Lung (tissue), 12 donors: ENCODE data around the gene TMEM132C. TPM values are rescaled to one million over a fixed set of nuclear protein-coding genes. Genes with fewer than 3 reads are reported as not detected.

Experiments used
- ATAC-seq: fragments of 200-7000 bp; cut with Tn5 transposase; one replicate; pipeline ENCODE4 v1.9.1; 2020; ENCODE audit warnings: moderate number of reproducible peaks; ENCODE audit not compliant: insufficient read depth, low FRiP score
- DNase-seq, 3 donors: peaks; one replicate each; pipeline ENCODE4 v3.0.0-alpha.2; 2013 to 2017
- H3K27ac ChIP-seq, 2 donors: one replicate each; pipeline ENCODE4 v1.5.1; 2013; ENCODE audit warnings: mild to moderate bottlenecking in 2 of 2, moderate library complexity in 2 of 2, control low read depth in 1 of 2, inconsistent platforms in 1 of 2, low read depth in 1 of 2, low read length in 1 of 2
- H3K27me3 ChIP-seq, 3 donors: one replicate each; pipeline ENCODE4 v1.5.1; 2013; ENCODE audit warnings: low read length in 2 of 3; ENCODE audit not compliant: control insufficient read depth in 3 of 3, insufficient read depth in 3 of 3
- H3K36me3 ChIP-seq, 4 donors: one replicate each; pipeline ENCODE4 v1.5.1; 2013; ENCODE audit warnings: low read length in 4 of 4, mild to moderate bottlenecking in 1 of 4, moderate library complexity in 1 of 4; ENCODE audit not compliant: control insufficient read depth in 4 of 4, insufficient read depth in 4 of 4
- H3K4me1 ChIP-seq, 5 donors: one replicate each; pipeline ENCODE4 v1.5.1; 2013; ENCODE audit warnings: low read length in 5 of 5, mild to moderate bottlenecking in 2 of 5, moderate library complexity in 1 of 5; ENCODE audit not compliant: control insufficient read depth in 5 of 5, insufficient read depth in 5 of 5
- H3K4me3 ChIP-seq: one replicate; pipeline ENCODE4 v1.5.1; 2013; ENCODE audit warnings: mild to moderate bottlenecking, control low read depth, moderate library complexity
- H3K9ac ChIP-seq, 2 donors: one replicate each; pipeline ENCODE4 v1.5.1; 2013; ENCODE audit warnings: low read length in 2 of 2, control low read depth in 1 of 2; ENCODE audit not compliant: insufficient read depth in 1 of 2
- H3K9me3 ChIP-seq, 4 donors: one replicate each; pipeline ENCODE4 v1.5.1; 2013; ENCODE audit warnings: low read length in 3 of 4, mild to moderate bottlenecking in 1 of 4, moderate library complexity in 1 of 4; ENCODE audit not compliant: control insufficient read depth in 4 of 4, insufficient read depth in 3 of 4
- WGBS, 2 donors: extraction: QIAGEN DNeasy Blood & Tissue Kit; methylation state at CpG; one replicate each; pipeline ENCODE4 v1.1.7; 2013; 5-methylcytosine and 5-hydroxymethylcytosine counted together
- polyA plus RNA-seq, 2 donors: library from polyadenylated mRNA; stranded (reverse); fragments of 200-250 nt; gene quantifications; one replicate each; pipeline ENCODE4 v1.2.1, GENCODE V29; 2013
- total RNA-seq, 2 donors: library from RNA; depleted of rRNA in 1 of 2; stranded (reverse); fragments of >200 nt in 1 of 2; gene quantifications; one replicate each; pipeline ENCODE4 v1.2.1, GENCODE V29; 2014 to 2021
- TF ChIP-seq, protein P1 (sequence below): IDR thresholded peaks from 2 replicates; pipeline ENCODE4 v1.5.1; 2012; ENCODE audit warnings: mild to moderate bottlenecking; ENCODE audit errors: control extremely low read depth, extremely low read depth
- donor health status: control.
- donor health status: control.
- donor health status: Bipolar disorder and iron deficiency.
- donor health status: healthy.
- donor health status: DM: yes; HTN: yes; CAD: no.

TMEM132C gene
- total and polyA plus RNA-seq, 4 donors = 0.35 to 16.5 (median 0.77) TPM

- TF ChIP-seq, protein P1, sequence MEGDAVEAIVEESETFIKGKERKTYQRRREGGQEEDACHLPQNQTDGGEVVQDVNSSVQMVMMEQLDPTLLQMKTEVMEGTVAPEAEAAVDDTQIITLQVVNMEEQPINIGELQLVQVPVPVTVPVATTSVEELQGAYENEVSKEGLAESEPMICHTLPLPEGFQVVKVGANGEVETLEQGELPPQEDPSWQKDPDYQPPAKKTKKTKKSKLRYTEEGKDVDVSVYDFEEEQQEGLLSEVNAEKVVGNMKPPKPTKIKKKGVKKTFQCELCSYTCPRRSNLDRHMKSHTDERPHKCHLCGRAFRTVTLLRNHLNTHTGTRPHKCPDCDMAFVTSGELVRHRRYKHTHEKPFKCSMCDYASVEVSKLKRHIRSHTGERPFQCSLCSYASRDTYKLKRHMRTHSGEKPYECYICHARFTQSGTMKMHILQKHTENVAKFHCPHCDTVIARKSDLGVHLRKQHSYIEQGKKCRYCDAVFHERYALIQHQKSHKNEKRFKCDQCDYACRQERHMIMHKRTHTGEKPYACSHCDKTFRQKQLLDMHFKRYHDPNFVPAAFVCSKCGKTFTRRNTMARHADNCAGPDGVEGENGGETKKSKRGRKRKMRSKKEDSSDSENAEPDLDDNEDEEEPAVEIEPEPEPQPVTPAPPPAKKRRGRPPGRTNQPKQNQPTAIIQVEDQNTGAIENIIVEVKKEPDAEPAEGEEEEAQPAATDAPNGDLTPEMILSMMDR = no peak
- peaks cover 0 to 18% (median 2%) of the 10 kb centered on the region in 4 donors for H3K9me3 ChIP-seq
These were observed 243.5 kb downstream of the TMEM132C start for GRCh38 chr12:128510511-128510910.

GRCh38 chr12:128513331-128513730 lies 246.4 kb downstream of the TMEM132C start:
- Histone ChIP-seq H3K27ac (no peak overlapping the region), H3K4me3 (no peak overlapping the region), H3K27me3 (no peaks in the 10 kb centered on the region), H3K9ac (no peak overlapping the region), H3K9me3 (peaks cover 0 to 15% (median 2%) of the 10 kb centered on the region in 4 donors), H3K36me3 (peaks cover 0 to 7% (median 2%) of the 10 kb centered on the region in 4 donors), H3K4me1 (no peaks in the 10 kb centered on the region)
- DNase-seq (no peak), ATAC-seq (no peak)
- 66 to 77% methylated on average over 6 of the region's 6 CpGs for WGBS, 2 donors
- TF ChIP-seq, protein P1 = no peak

More at GRCh38 chr12:128510511-128510910, 243.5 kb downstream of the TMEM132C start:
- no peak overlapping the region for H3K4me3 ChIP-seq
- WGBS, 2 donors = 82 to 91% methylated on average over 8 of the region's 8 CpGs
- peaks cover 0 to 9% (median 2%) of the 10 kb centered on the region in 4 donors for H3K36me3 ChIP-seq
- no peak for ATAC-seq
- H3K27ac ChIP-seq = no peak overlapping the region
- H3K9ac ChIP-seq = no peak overlapping the region
- no peaks in the 10 kb centered on the region for H3K4me1 ChIP-seq
- DNase-seq = peak in 2 of 3 donors; percentile 26 to 30
- no peaks in the 10 kb centered on the region for H3K27me3 ChIP-seq

DNA sequence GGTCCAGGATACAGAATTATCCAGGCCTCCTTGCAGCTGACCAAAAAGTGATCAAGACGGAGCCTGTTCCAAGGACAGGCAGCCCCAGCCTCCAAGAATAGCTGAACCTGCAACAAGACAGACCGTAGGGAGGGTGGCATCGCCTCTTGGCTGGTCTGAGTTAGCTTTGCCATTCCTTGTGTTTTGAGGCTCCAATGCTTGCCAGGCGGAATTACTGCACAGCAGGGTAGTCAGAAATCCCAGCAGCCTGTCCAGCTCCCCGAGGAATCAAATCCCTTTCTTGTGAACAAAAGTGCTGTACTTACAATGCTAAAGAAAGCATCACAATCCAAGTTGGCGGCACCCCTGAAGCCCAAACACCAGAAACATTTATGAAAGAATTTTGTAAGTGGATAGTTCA lies 246.9 kb downstream of the TMEM132C start:
- no peak overlapping the region for H3K9ac ChIP-seq
- H3K36me3 ChIP-seq = peaks cover 0 to 5% (median 2%) of the 10 kb centered on the region in 4 donors
- H3K4me1 ChIP-seq = no peaks in the 10 kb centered on the region
- TF ChIP-seq, protein P1 = no peak
- no peak for DNase-seq
- no peak overlapping the region for H3K27ac ChIP-seq
- H3K9me3 ChIP-seq = peaks cover 0 to 15% (median 2%) of the 10 kb centered on the region in 4 donors
- no peak overlapping the region for H3K4me3 ChIP-seq
- WGBS, 2 donors = 64 to 80% methylated on average over 6 of the region's 6 CpGs
- no peaks in the 10 kb centered on the region for H3K27me3 ChIP-seq
- ATAC-seq = no peak

DNA sequence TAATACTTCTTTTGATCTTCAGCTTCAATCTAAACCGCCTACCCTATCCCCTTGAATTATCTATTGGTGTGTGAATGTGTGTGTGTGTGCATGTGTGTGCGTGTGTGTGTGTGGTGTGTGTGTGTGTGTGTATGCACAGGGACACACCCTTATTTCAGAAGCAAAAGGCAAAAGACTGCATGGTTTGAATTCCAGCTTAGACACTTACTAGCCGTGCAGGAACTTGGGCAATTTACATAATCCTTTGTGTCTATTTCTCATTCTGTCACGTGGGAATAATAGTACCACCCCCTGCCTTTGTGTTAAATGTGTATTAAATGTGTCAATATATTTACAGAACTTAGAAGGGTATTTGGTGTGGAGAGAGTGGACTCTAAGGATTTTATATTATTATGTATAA lies 251.7 kb downstream of the TMEM132C start:
- WGBS, 2 donors = 62 to 77% methylated on average over 4 of the region's 4 CpGs
- Histone ChIP-seq H3K4me3 (no peak overlapping the region), H3K36me3 (peaks cover 0 to 5% (median 2%) of the 10 kb centered on the region in 4 donors), H3K9ac (no peak overlapping the region), H3K27ac (no peak overlapping the region), H3K27me3 (no peaks in the 10 kb centered on the region), H3K9me3 (peaks cover 0 to 9% (median 4%) of the 10 kb centered on the region in 4 donors), H3K4me1 (no peaks in the 10 kb centered on the region)
- TF ChIP-seq, protein P1 = no peak
- ATAC-seq = no peak
- DNase-seq = no peak
